AG09309 (cell line): ENCODE data around the gene FCF1.

Experiments used
- DNase-seq: peaks from one replicate; pipeline ENCODE4 v3.0.0-alpha.2; 2010; ENCODE audit warnings: low read depth
- H3K4me3 ChIP-seq: 2 replicates; pipeline ENCODE4 v1.5.1; 2011; ENCODE audit warnings: mild to moderate bottlenecking, low read depth, low read length, moderate library complexity; ENCODE audit not compliant: control insufficient read depth
- CTCF ChIP-seq: IDR thresholded peaks from 2 replicates; pipeline ENCODE4 v1.5.1; 2011; ENCODE audit warnings: mild to moderate bottlenecking, low read depth, low read length, inconsistent platforms; ENCODE audit not compliant: insufficient read depth, control insufficient read depth; ENCODE audit errors: missing control alignments

The FCF1 gene, protein sequence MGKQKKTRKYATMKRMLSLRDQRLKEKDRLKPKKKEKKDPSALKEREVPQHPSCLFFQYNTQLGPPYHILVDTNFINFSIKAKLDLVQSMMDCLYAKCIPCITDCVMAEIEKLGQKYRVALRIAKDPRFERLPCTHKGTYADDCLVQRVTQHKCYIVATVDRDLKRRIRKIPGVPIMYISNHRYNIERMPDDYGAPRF

GRCh38 chr14:74712499-74713394 lies at the start of gene FCF1, which contains the start of gene AREL1:
Gene FCF1 (plus strand): TSS chr14:74713144. CDS start chr14:74713198, 54 bp downstream.
Gene AREL1 (minus strand): TSS chr14:74713080. CDS start chr14:74685615, 27,465 bp downstream.
- no peak for TF ChIP-seq CTCF
- peak within 1 kb of the TSS; percentile 88 for H3K4me3 ChIP-seq
- DNase-seq, result peak; percentile 47

DNA sequence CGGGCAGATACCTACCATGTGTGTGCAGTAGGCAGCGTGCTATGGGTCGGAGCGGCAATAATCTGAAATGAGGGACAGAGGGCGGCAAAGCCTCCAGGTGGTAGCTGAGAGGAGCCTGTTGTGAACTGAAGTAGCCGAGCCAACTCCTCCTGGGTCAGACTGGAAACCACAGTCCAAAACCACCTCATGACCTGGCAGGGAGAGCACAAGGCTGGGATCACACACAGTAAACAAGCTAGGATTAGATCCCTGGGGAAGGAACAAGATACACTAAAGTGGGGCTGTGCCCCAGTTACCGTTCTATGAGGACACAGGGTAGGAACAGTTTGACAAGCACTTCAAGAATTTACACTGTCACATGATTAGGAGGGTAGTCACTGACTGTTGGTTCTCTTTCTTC lies 49.1 kb upstream of the FCF1 start:
- TF ChIP-seq CTCF, result no peak
- no peak overlapping the region for H3K4me3 ChIP-seq
- no peak for DNase-seq

DNA sequence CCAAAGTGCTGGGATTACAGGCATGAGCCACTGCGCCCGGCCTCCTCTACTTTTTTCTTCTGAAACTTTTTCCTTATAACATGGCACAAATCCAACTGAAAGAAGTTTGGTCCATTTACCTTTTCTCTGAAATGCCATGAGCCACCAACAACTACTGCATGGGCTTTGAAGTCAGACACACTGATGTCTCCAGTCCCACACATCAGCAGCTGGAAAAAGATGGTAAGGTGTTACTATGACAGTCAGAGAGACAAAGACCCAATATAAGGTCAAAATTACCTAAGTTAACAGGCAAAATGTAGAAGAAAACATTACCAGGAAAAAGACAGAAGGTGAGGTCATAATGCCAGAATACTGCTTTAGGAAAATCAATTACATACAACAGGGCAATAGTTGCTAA lies 48.2 kb upstream of the FCF1 start:
- DNase-seq, result no peak
- no peak for TF ChIP-seq CTCF
- no peak overlapping the region for H3K4me3 ChIP-seq

DNA sequence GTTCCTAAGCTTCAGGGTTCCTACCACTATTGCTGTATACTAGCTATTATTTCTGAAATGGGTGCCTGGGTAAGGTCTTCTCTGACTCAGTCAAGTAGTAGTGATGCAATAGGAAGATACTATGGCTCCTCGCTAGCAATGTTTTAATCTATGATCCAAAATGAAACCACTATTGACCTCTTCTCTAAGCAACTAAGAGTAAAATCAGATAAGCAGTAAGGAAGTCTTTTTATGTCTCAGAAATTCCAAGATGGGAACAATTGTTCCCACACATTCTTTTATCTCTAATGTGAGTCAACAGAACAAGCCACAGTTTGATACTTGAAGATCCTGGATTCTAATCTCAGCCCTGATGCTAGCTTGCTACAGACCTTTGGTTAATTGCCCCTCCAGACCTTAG lies 45.2 kb upstream of the FCF1 start:
- TF ChIP-seq CTCF, result no peak
- H3K4me3 ChIP-seq, result no peak overlapping the region
- DNase-seq, result peak; percentile 55

GRCh38 chr14:74669256-74669655 lies 43.7 kb upstream of the FCF1 start:
- no peak for DNase-seq
- no peak for TF ChIP-seq CTCF

DNA sequence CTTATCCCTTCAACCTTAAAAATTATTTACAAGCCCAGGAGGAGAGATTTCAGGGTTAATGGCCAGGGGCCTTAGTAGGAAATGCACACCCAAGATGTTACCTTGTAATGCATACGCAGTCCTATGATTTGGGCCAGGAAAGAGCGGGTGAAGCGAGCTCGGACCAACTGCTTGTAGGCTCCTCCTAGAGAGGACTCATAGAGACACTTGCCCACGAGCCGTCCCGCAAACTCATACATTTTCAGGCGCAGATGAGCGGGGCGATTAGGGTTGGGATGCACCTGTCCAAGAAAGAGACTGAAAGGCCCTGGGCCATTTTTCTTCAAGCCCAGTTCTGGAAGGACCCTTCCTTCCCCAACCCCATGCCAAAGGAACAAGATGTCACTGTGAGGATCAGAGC lies 43.1 kb upstream of the FCF1 start:
- TF ChIP-seq CTCF, result no peak
- H3K4me3 ChIP-seq, result no peak overlapping the region
- no peak for DNase-seq

More at GRCh38 chr14:74669256-74669655, 43.7 kb upstream of the FCF1 start:
- H3K4me3 ChIP-seq, result no peak overlapping the region
